GM18907 (cell line): Measurements from ENCODE around the gene XAGE3.
"Not testable (repeated sequence)": the region's sequence is repeated elsewhere in the genome, so short reads cannot be mapped to it uniquely, and the experiment has no call there.

Source experiments
- ATAC-seq: cut with Tn5 transposase; IDR thresholded peaks from one replicate; pipeline ENCODE4 v1.9.1; 2021; ENCODE audit warnings: mild to moderate bottlenecking, moderate library complexity; ENCODE audit not compliant: unreplicated experiment

XAGE3 gene

GRCh38 chrX:52852110-52852860 is 15.6 kb downstream of the XAGE3 start:
- ATAC-seq: no peak

GRCh38 chrX:52843619-52844018 is 24.3 kb downstream of the XAGE3 start:
- not testable (repeated sequence) for ATAC-seq

- no peak for ATAC-seq
Measured at GRCh38 chrX:52839137-52839536, 28.7 kb downstream of the XAGE3 start.

- no peak for ATAC-seq
Measured at GRCh38 chrX:52830551-52830950, 37.3 kb downstream of the XAGE3 start.

- ATAC-seq: no peak
Measured at GRCh38 chrX:52824608-52825007, 43.3 kb downstream of the XAGE3 start.

GRCh38 chrX:52821079-52821760 is 46.7 kb downstream of the XAGE3 start:
- ATAC-seq: no peak

GRCh38 chrX:52819788-52820187 is 48.1 kb downstream of the XAGE3 start:
- no peak for ATAC-seq
